GM23248 (cell line): Measurements from ENCODE around the gene KRTAP10-9. TPM values are rescaled to one million over a fixed set of nuclear protein-coding genes. Genes with fewer than 3 reads are reported as not detected.
"Not testable (repeated sequence)": the region's sequence is repeated elsewhere in the genome, so short reads cannot be mapped to it uniquely, and the experiment has no call there.

Experiments used
- DNase-seq: peaks from one replicate; pipeline ENCODE4 v3.0.0-alpha.2; 2015
- H2AFZ ChIP-seq: fragments of 200-600 bp; sonication (generic); 2 replicates; pipeline ENCODE4 v1.6.1; 2016; ENCODE audit warnings: antibody characterized with exemption
- H3F3A ChIP-seq: fragments of 200-600 bp; sonication (generic); 2 replicates; pipeline ENCODE4 v1.6.1; 2016; ENCODE audit warnings: mild to moderate bottlenecking, antibody characterized with exemption, mixed run types; ENCODE audit not compliant: insufficient read depth
- H3K27ac ChIP-seq: fragments of 200-600 bp; sonication (generic); 2 replicates; pipeline ENCODE4 v1.5.1; 2016; ENCODE audit warnings: mild to moderate bottlenecking
- H3K27me3 ChIP-seq: fragments of 200-600 bp; sonication (generic); replicated peaks from 2 replicates; pipeline ENCODE4 v1.6.1; 2016; ENCODE audit warnings: mild to moderate bottlenecking; ENCODE audit not compliant: insufficient read depth
- H3K36me3 ChIP-seq: fragments of 200-600 bp; sonication (generic); 2 replicates; pipeline ENCODE4 v1.6.1; 2016; ENCODE audit warnings: low read depth, mild to moderate bottlenecking
- H3K4me1 ChIP-seq: fragments of 200-600 bp; sonication (generic); 2 replicates; pipeline ENCODE4 v1.6.1; 2016; ENCODE audit warnings: mild to moderate bottlenecking; ENCODE audit not compliant: insufficient read depth
- H3K4me2 ChIP-seq: fragments of 200-600 bp; sonication (generic); one replicate; pipeline ENCODE4 v1.6.1; 2016; ENCODE audit warnings: mild to moderate bottlenecking; ENCODE audit not compliant: unreplicated experiment
- H3K4me3 ChIP-seq: fragments of 200-600 bp; sonication (generic); 2 replicates; pipeline ENCODE4 v1.5.1; 2016; ENCODE audit warnings: mild to moderate bottlenecking
- H3K79me2 ChIP-seq: fragments of 200-600 bp; sonication (generic); 2 replicates; pipeline ENCODE4 v1.6.1; 2016; ENCODE audit warnings: mild to moderate bottlenecking; ENCODE audit not compliant: insufficient read depth
- H3K9ac ChIP-seq: fragments of 200-600 bp; sonication (generic); 2 replicates; pipeline ENCODE4 v1.6.1; 2016; ENCODE audit warnings: mild to moderate bottlenecking
- H3K9me2 ChIP-seq: fragments of 200-600 bp; sonication (generic); 2 replicates; pipeline ENCODE4 v1.6.1; 2016; ENCODE audit warnings: mixed run types, mild to moderate bottlenecking, moderate library complexity; ENCODE audit not compliant: insufficient read depth
- H3K9me3 ChIP-seq: fragments of 200-600 bp; sonication (generic); one replicate; pipeline ENCODE4 v1.6.1; 2017; ENCODE audit warnings: low read depth
- H4K20me1 ChIP-seq: fragments of 200-600 bp; sonication (generic); 2 replicates; pipeline ENCODE4 v1.6.0; 2016; ENCODE audit not compliant: insufficient read depth
- EZH2 ChIP-seq: fragments of 200-600 bp; sonication (generic); IDR thresholded peaks from 2 replicates; pipeline ENCODE4 v1.6.1; 2018; ENCODE audit warnings: antibody characterized with exemption, mild to moderate bottlenecking; ENCODE audit not compliant: insufficient read depth, poor library complexity, severe bottlenecking
- EZH2phosphoT487 ChIP-seq: fragments of 200-600 bp; sonication (generic); IDR thresholded peaks from 2 replicates; pipeline ENCODE4 v1.6.1; 2018; ENCODE audit warnings: antibody characterized with exemption, moderate library complexity, mild to moderate bottlenecking, low read depth; ENCODE audit not compliant: insufficient read depth
- WGBS, 2 experiments: methylation state at CpG; one replicate each; pipeline ENCODE4 v1.1.6; 2015 to 2017; ENCODE audit warnings: low lambda C conversion rate in 2 of 2, low coverage in 1 of 2; ENCODE audit errors: missing lambda C conversion rate in 2 of 2; 5-methylcytosine and 5-hydroxymethylcytosine counted together
- in situ Hi-C: fragments of 300-500 bp; cut with MboI; formaldehyde crosslinking; loops from 2 replicates; pipeline ENCODE4 v1.15.0; 2020
- polyA plus RNA-seq: library from polyadenylated mRNA; unstranded; fragments of >200 nt; fragmentation: Nextera tagmentation; extraction: Ambion mirVana; gene quantifications from 2 replicates; pipeline ENCODE4 v1.2.1, GENCODE V29; 2016
- total RNA-seq: library from RNA; depleted of rRNA; stranded (reverse); fragments of >200 nt; shearing (Covaris generic); gene quantifications from 2 replicates; pipeline ENCODE4 v1.2.3, GENCODE V29; 2014

KRTAP10-9 gene
- total and polyA plus RNA-seq, 2 experiments from 2014 or later: not detected

DNA sequence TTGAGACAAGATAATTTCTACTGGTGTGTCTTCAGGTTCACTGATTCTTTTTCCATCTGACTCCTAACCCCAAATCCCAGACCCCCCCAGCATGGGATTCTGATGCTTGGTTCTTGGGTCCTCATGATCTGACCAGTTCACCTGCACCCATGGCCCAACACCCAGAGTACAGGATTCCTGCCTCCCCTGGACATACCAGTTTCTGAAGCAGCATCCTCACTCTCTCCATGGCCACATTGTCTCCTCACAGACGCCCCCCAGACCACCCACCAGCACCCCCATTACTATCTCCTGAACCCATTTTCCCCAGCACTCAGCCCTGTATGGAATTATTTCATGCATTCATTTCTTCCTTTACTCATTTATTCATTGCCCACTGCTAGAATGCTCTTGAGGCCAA is 30.0 kb downstream of the KRTAP10-9 start:
- no peaks in the 10 kb centered on the region for H3K4me1 ChIP-seq
- no peak overlapping the region for H3K4me2 ChIP-seq
- no peak overlapping the region for H3K4me3 ChIP-seq
- H3F3A ChIP-seq: no peaks in the 10 kb centered on the region
- no peak for TF ChIP-seq EZH2
- H2AFZ ChIP-seq: no peak overlapping the region
- WGBS, 2 experiments: 0 to 6% methylated on average over 1 of the region's 1 CpG
- H3K9ac ChIP-seq: no peak overlapping the region
- H3K27ac ChIP-seq: no peak overlapping the region
- H3K9me2 ChIP-seq: no peaks in the 10 kb centered on the region
- H3K9me3 ChIP-seq: no peaks in the 10 kb centered on the region
- no peaks in the 10 kb centered on the region for H3K36me3 ChIP-seq
- H4K20me1 ChIP-seq: no peaks in the 10 kb centered on the region
- no peaks in the 10 kb centered on the region for H3K79me2 ChIP-seq
- no peak for DNase-seq
- H3K27me3 ChIP-seq: peaks cover 14% of the 10 kb centered on the region
- in situ Hi-C loops: no loop called here

DNA sequence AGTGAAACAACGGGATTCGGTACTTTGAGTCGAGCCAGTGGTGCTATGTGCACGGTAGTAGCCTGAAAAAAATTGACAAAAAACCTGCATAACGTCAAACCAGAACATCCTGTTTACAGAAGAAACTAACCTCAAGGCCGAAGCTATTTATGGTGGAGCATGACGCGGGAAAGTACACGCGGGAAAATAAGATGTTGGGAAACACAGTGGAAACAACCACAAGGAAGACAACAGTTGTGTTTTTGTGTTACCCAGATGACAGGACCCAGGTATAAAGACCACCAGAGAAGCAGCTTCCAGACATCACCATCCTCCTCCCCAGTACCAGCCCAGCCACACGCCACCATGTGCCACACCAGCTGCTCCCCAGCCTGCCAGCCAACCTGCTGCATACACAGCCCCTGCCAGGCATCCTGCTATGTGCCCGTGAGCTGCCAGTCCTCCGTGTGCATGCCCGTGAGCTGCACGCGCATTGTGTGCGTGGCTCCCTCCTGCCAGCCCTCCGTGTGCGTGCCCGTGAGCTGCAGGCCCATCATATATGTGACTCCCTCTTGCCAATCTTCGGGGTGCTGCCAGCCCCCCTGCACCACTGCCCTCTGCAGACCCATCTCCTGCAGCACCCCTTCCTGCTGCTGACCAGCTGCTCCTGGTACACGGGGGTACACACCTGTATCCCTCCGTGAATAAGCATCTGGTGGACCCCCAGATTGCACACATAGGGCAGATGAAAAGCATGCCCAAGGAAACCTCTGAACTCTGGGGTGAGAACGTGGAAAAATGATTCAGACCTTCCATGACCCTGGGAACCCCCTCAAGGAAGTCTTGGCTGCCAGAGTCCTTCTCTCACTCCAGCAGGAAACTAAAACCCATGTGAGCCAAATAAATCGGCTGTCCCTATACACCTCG is 31.0 kb downstream of the KRTAP10-9 start, which contains the start of gene KRTAP12-3:
Gene KRTAP12-3, plus strand, starts transcription at position 298 of the 906 bp plus-strand sequence. Its CDS starts 48 bp downstream, at position 346.
- H3K79me2 ChIP-seq: no peaks in the 10 kb centered on the region
- DNase-seq: no peak
- H3K4me2 ChIP-seq: no peak within 1 kb of the TSS
- no peak within 1 kb of the TSS for H2AFZ ChIP-seq
- no peaks in the 10 kb centered on the region for H3K9me2 ChIP-seq
- H3K4me1 ChIP-seq: no peaks in the 10 kb centered on the region
- H3K9ac ChIP-seq: no peak within 1 kb of the TSS
- H3K36me3 ChIP-seq: no peaks in the 10 kb centered on the region
- no peak within 1 kb of the TSS for H3K27ac ChIP-seq
- H3K9me3 ChIP-seq: no peaks in the 10 kb centered on the region
- in situ Hi-C loops: no loop called here
- H4K20me1 ChIP-seq: no peaks in the 10 kb centered on the region
- whole genome bisulfite sequencing, 2 experiments: 46 to 47% methylated on average over 26 of the region's 26 CpGs
- H3F3A ChIP-seq: no peaks in the 10 kb centered on the region
- peaks cover 11% of the 10 kb centered on the region for H3K27me3 ChIP-seq
- H3K4me3 ChIP-seq: no peak within 1 kb of the TSS
- no peak for TF ChIP-seq EZH2
- TF ChIP-seq EZH2phosphoT487: no peak

DNA sequence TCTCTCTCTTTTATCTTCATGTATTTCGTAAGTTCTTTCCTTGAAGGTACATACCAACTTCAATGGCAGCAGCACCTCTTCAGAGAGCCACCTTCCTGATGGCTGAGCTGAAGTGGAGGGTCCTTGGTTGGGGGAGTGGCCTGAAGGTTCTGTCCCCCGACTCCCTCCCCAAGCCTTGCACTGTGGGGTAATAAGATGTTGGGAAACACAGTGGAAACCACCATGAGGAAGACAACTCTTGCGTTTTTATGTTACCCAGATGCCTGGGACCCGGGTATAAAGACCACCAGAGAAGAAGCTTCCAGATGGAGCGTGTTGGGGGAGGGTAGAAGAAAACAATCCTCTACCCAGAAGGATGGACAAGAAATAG is 31.6 kb downstream of the KRTAP10-9 start:
- DNase-seq: no peak
- no peaks in the 10 kb centered on the region for H3F3A ChIP-seq
- H3K4me3 ChIP-seq: no peak overlapping the region
- WGBS, 2 experiments: 12 to 18% methylated on average over 5 of the region's 5 CpGs
- H3K4me1 ChIP-seq: no peaks in the 10 kb centered on the region
- H2AFZ ChIP-seq: no peak overlapping the region
- in situ Hi-C loops: no loop called here
- TF ChIP-seq EZH2phosphoT487: no peak
- no peak for TF ChIP-seq EZH2
- H3K9ac ChIP-seq: no peak overlapping the region
- peaks cover 6% of the 10 kb centered on the region for H3K27me3 ChIP-seq
- H3K36me3 ChIP-seq: no peaks in the 10 kb centered on the region
- H3K79me2 ChIP-seq: no peaks in the 10 kb centered on the region
- H3K9me2 ChIP-seq: no peaks in the 10 kb centered on the region
- no peak overlapping the region for H3K27ac ChIP-seq
- no peak overlapping the region for H3K4me2 ChIP-seq
- no peaks in the 10 kb centered on the region for H4K20me1 ChIP-seq
- H3K9me3 ChIP-seq: no peaks in the 10 kb centered on the region

DNA sequence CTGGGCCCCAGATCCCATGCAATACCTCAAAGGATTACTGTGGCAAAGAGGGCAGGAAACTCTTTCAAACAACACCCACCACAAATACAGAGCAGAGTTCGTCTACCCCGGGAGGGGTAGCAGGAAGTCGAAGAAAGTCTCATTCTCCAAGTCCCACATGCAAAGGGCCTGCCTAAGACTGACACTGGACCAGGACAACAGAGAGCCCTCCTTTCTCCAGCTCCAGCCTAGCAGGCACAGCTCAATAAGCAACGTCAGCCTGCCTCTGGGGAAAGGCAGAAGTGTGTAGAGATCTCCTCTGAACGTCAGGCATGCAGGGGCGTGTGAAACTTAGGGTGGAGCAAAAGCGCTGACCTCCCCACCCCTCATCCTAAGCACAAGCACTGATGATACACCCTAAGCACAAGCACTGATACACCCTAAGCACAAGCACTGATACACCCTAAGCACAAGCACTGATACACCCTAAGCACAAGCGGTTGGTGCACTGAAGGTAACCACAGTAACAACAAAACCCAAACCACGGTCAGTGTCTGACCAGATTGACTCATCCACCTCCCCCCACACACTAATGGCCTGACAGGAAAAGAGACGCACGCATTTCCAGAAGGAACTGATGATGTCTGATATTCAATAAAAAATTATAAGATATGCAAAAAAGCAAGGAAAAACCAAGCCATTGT is 32.2 kb downstream of the KRTAP10-9 start:
- Histone ChIP-seq H3K4me1 (no peaks in the 10 kb centered on the region), H3K27ac (no peak overlapping the region), H3K4me3 (no peak overlapping the region), H3K9me3 (no peaks in the 10 kb centered on the region), H3K9ac (no peak overlapping the region), H3K79me2 (no peaks in the 10 kb centered on the region), H3K9me2 (no peaks in the 10 kb centered on the region), H3K4me2 (no peak overlapping the region), H3K27me3 (peaks cover 9% of the 10 kb centered on the region; the same call in 1 of the 2 replicates), H2AFZ (no peak overlapping the region), H3F3A (no peaks in the 10 kb centered on the region), H3K36me3 (no peaks in the 10 kb centered on the region), H4K20me1 (no peaks in the 10 kb centered on the region)
- 28 to 35% methylated on average over 11 of the region's 11 CpGs for WGBS, 2 experiments
- no peak for DNase-seq
- in situ Hi-C loops: no loop called here
- TF ChIP-seq EZH2phosphoT487 (no peak), EZH2 (no peak)

DNA sequence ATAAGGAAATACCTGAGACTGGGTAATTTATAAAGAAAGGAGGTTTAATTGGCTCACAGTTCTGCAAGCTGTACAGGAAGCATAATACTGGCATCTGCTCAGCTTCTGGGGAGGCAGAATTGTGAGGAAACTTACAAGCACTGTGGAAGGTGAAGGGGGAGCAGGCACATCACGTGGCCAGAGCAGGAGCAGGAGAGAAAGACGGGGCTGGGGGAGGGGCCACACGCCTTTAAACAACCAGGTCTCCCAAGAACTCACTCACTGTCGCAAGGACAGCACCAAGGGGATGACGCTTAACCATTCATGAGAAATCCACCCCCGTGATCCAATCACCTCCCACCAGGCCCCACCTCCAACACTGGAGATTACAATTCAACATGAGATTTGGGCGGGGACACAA is 34.7 kb downstream of the KRTAP10-9 start:
- in situ Hi-C loops, H3K36me3 ChIP-seq, H3K79me2 ChIP-seq, H3K9me3 ChIP-seq, H3K9ac ChIP-seq, H3K4me1 ChIP-seq, H4K20me1 ChIP-seq, H3K9me2 ChIP-seq, H3K4me2 ChIP-seq, H3K27ac ChIP-seq, H3K27me3 ChIP-seq, H2AFZ ChIP-seq, DNase-seq, H3K4me3 ChIP-seq, H3F3A ChIP-seq: not testable (repeated sequence)
- 31 to 33% methylated on average over 7 of the region's 7 CpGs for WGBS, 2 experiments
